Liver (tissue), 3 donors: ENCODE results near the gene STAT1.

ENCODE experiments used
- FOXA1 ChIP-seq: IDR thresholded peaks from 2 replicates; pipeline ENCODE4 v1.6.1; 2016; ENCODE audit warnings: antibody characterized with exemption
- JUND ChIP-seq, 2 donors: IDR thresholded peaks; 2 replicates each; pipeline ENCODE4 v1.6.1; 2016; ENCODE audit warnings: antibody characterized with exemption in 2 of 2
- RAD21 ChIP-seq, 2 donors: IDR thresholded peaks; 2 replicates each; pipeline ENCODE4 v1.6.1; 2016; ENCODE audit warnings: antibody characterized with exemption in 2 of 2, mild to moderate bottlenecking in 2 of 2
- RXRA ChIP-seq, 2 donors: IDR thresholded peaks; 2 replicates each; pipeline ENCODE4 v1.6.1; 2017 to 2018; ENCODE audit warnings: antibody characterized with exemption in 2 of 2, mild to moderate bottlenecking in 1 of 2
- SP1 ChIP-seq: IDR thresholded peaks from 2 replicates; pipeline ENCODE4 v1.6.1; 2018; ENCODE audit warnings: antibody characterized with exemption, mild to moderate bottlenecking
- TAF1 ChIP-seq: conservative IDR thresholded peaks from 2 replicates; pipeline ENCODE4 v1.6.1; 2016; ENCODE audit warnings: antibody characterized with exemption, mild to moderate bottlenecking
- YY1 ChIP-seq: IDR thresholded peaks from 2 replicates; pipeline ENCODE4 v1.6.1; 2016; ENCODE audit warnings: antibody characterized with exemption, mild to moderate bottlenecking
- TF ChIP-seq, protein P1 (sequence below): IDR thresholded peaks from 2 replicates; pipeline ENCODE4 v1.6.1; 2016; ENCODE audit warnings: antibody characterized with exemption, mild to moderate bottlenecking
- TF ChIP-seq, protein P2 (sequence below): fragments of 150-350 bp; IDR thresholded peaks from 2 replicates; pipeline ENCODE4 v1.5.1; 2017; ENCODE audit warnings: improper control_type of control experiment, low read depth, low read length; ENCODE audit not compliant: missing input control
- TF ChIP-seq, protein P3 (sequence below): IDR thresholded peaks from 2 replicates; pipeline ENCODE4 v1.6.1; 2016; ENCODE audit warnings: antibody characterized with exemption
- TF ChIP-seq, protein P4 (sequence below): IDR thresholded peaks from 2 replicates; pipeline ENCODE4 v1.6.1; 2016; ENCODE audit warnings: antibody characterized with exemption
- donor health status: healthy.
- donor health status: healthy.

DNA sequence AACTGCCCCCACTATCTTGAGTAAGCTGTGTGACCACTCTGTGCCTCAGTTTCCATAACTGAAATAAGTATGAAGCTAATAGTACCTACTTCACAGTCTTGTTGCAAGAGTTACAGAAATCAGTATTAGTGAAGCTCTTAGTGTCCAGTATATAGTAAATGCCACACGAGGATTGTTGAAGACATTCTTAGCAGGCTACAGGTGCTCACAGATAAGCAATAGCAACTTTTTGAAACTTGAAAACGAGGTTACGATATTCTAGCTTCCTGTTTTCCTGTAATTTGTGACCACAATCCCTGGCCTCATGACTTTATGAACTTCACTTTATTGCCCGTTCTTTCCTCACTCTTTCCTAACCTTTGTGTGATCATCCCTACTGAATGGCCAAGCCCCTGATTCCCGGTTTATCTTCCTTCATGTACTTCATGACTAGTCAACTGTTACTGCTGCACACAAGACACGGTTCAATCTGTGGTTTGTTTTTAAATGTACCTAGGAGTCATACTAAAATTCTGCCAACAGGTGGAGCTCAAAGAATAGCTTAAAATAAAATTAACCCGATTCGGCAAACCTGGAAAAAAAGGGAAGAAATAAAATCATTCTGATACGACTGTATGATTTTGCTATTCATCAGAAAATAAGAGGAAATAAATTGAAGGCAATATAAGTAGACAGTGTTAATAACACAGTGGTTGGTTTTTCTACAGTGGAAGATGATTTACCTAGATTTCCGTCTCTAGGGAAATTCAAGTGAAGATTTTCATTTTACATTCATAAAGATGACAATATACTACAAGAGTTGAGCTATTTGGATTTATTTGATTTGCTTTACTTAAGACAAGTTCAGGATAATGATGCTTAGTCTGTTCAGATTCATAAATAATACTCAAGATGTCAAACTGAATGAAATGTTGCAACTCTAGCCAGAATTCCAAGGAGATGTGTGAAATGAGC, 38.1 kb upstream of the STAT1 start:
- TF ChIP-seq, protein P1, sequence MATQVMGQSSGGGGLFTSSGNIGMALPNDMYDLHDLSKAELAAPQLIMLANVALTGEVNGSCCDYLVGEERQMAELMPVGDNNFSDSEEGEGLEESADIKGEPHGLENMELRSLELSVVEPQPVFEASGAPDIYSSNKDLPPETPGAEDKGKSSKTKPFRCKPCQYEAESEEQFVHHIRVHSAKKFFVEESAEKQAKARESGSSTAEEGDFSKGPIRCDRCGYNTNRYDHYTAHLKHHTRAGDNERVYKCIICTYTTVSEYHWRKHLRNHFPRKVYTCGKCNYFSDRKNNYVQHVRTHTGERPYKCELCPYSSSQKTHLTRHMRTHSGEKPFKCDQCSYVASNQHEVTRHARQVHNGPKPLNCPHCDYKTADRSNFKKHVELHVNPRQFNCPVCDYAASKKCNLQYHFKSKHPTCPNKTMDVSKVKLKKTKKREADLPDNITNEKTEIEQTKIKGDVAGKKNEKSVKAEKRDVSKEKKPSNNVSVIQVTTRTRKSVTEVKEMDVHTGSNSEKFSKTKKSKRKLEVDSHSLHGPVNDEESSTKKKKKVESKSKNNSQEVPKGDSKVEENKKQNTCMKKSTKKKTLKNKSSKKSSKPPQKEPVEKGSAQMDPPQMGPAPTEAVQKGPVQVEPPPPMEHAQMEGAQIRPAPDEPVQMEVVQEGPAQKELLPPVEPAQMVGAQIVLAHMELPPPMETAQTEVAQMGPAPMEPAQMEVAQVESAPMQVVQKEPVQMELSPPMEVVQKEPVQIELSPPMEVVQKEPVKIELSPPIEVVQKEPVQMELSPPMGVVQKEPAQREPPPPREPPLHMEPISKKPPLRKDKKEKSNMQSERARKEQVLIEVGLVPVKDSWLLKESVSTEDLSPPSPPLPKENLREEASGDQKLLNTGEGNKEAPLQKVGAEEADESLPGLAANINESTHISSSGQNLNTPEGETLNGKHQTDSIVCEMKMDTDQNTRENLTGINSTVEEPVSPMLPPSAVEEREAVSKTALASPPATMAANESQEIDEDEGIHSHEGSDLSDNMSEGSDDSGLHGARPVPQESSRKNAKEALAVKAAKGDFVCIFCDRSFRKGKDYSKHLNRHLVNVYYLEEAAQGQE = no peak
- TF ChIP-seq RAD21 (IDR thresholded peaks at IDR 0.05) = peak; percentile 89 to 93
- TF ChIP-seq, protein P2, sequence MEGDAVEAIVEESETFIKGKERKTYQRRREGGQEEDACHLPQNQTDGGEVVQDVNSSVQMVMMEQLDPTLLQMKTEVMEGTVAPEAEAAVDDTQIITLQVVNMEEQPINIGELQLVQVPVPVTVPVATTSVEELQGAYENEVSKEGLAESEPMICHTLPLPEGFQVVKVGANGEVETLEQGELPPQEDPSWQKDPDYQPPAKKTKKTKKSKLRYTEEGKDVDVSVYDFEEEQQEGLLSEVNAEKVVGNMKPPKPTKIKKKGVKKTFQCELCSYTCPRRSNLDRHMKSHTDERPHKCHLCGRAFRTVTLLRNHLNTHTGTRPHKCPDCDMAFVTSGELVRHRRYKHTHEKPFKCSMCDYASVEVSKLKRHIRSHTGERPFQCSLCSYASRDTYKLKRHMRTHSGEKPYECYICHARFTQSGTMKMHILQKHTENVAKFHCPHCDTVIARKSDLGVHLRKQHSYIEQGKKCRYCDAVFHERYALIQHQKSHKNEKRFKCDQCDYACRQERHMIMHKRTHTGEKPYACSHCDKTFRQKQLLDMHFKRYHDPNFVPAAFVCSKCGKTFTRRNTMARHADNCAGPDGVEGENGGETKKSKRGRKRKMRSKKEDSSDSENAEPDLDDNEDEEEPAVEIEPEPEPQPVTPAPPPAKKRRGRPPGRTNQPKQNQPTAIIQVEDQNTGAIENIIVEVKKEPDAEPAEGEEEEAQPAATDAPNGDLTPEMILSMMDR = peak; percentile 78
- TF ChIP-seq, protein P3, sequence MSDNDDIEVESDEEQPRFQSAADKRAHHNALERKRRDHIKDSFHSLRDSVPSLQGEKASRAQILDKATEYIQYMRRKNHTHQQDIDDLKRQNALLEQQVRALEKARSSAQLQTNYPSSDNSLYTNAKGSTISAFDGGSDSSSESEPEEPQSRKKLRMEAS = no peak
- TF ChIP-seq JUND (IDR thresholded peaks at IDR 0.05) = no peak
- no peak for TF ChIP-seq YY1
- no peak for TF ChIP-seq TAF1
- TF ChIP-seq SP1 = no peak
- TF ChIP-seq, protein P4, sequence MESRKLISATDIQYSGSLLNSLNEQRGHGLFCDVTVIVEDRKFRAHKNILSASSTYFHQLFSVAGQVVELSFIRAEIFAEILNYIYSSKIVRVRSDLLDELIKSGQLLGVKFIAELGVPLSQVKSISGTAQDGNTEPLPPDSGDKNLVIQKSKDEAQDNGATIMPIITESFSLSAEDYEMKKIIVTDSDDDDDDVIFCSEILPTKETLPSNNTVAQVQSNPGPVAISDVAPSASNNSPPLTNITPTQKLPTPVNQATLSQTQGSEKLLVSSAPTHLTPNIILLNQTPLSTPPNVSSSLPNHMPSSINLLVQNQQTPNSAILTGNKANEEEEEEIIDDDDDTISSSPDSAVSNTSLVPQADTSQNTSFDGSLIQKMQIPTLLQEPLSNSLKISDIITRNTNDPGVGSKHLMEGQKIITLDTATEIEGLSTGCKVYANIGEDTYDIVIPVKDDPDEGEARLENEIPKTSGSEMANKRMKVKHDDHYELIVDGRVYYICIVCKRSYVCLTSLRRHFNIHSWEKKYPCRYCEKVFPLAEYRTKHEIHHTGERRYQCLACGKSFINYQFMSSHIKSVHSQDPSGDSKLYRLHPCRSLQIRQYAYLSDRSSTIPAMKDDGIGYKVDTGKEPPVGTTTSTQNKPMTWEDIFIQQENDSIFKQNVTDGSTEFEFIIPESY = no peak
- no peak for TF ChIP-seq FOXA1
- TF ChIP-seq RXRA (IDR thresholded peaks at IDR 0.05) = no peak
